HepG2 (cell line): Measurements from ENCODE around the gene ADAMTSL4. TPM values are rescaled to one million over a fixed set of nuclear protein-coding genes. Genes with fewer than 3 reads are reported as not detected.

Experiments
- ELF3 ChIP-seq: IDR thresholded peaks from 2 replicates; pipeline ENCODE4 v1.6.1; 2016; ENCODE audit warnings: missing genetic modification reagents, missing compliant biosample characterization
- FOXC1 ChIP-seq: sonication (generic); formaldehyde crosslinking; IDR thresholded peaks from 2 replicates; pipeline ENCODE4 v1.8.0; 2022; ENCODE audit warnings: mild to moderate bottlenecking, missing genetic modification reagents, borderline replicate concordance
- HES4 ChIP-seq: sonication (generic); formaldehyde crosslinking; IDR thresholded peaks from 2 replicates; pipeline ENCODE4 v1.9.0; 2021; ENCODE audit warnings: mild to moderate bottlenecking, missing genetic modification reagents, borderline replicate concordance
- HNF4A ChIP-seq: sonication (generic); formaldehyde crosslinking; IDR thresholded peaks from 2 replicates; pipeline ENCODE4 v1.4.0; 2020; ENCODE audit warnings: missing genetic modification reagents
- KDM6A ChIP-seq: IDR thresholded peaks from 2 replicates; pipeline ENCODE4 v1.6.1; 2016; ENCODE audit warnings: low read depth
- KLF9 ChIP-seq: IDR thresholded peaks from 2 replicates; pipeline ENCODE4 v1.6.1; 2016; ENCODE audit warnings: low read depth
- MAF1 ChIP-seq: sonication (generic); formaldehyde crosslinking; IDR thresholded peaks from 2 replicates; pipeline ENCODE4 v1.5.0; 2020; ENCODE audit warnings: missing genetic modification reagents, borderline replicate concordance
- NPAS2 ChIP-seq: sonication (generic); formaldehyde crosslinking; IDR thresholded peaks from 2 replicates; pipeline ENCODE4 v1.8.0; 2022; ENCODE audit warnings: mild to moderate bottlenecking, missing genetic modification reagents, borderline replicate concordance
- PHF8 ChIP-seq: sonication (generic); formaldehyde crosslinking; IDR thresholded peaks from 2 replicates; pipeline ENCODE4 v1.5.0; 2020; ENCODE audit warnings: missing genetic modification reagents
- SP2 ChIP-seq: sonication (generic); formaldehyde crosslinking; IDR thresholded peaks from 2 replicates; pipeline ENCODE4 v1.5.1; 2020; ENCODE audit warnings: mild to moderate bottlenecking, missing genetic modification reagents
- TAF1 ChIP-seq: sonication (generic); formaldehyde crosslinking; IDR thresholded peaks from 2 replicates; pipeline ENCODE4 v1.4.0; 2020; ENCODE audit warnings: missing genetic modification reagents
- TGIF2 ChIP-seq: IDR thresholded peaks from 2 replicates; pipeline ENCODE4 v1.6.1; 2016; ENCODE audit warnings: control low read depth, missing compliant biosample characterization
- ZFY ChIP-seq: sonication (generic); formaldehyde crosslinking; IDR thresholded peaks from 2 replicates; pipeline ENCODE4 v1.4.0; 2020; ENCODE audit warnings: missing genetic modification reagents
- ZMYM4 ChIP-seq: sonication (generic); formaldehyde crosslinking; IDR thresholded peaks from 2 replicates; pipeline ENCODE4 v1.8.1; 2023; ENCODE audit warnings: mild to moderate bottlenecking, missing genetic modification reagents
- polyA plus RNA-seq, 8 experiments: library from polyadenylated mRNA; depleted of rRNA in 3 of 8; stranded (reverse) in 7 of 8; unstranded in 1 of 8; fragments of >200 nt; fragmentation: Illumina TruSeq in 4 of 8; extraction: Trizol in 4 of 8; gene quantifications; 2 replicates each; pipeline versions ENCODE4 v1.2.1 to v1.2.3, GENCODE V29; 2011 to 2016; ENCODE audit warnings: low read depth in 4 of 8, missing spikeins in 1 of 8, mixed read lengths in 1 of 8; ENCODE audit not compliant: insufficient read depth in 1 of 8
- total RNA-seq, 5 experiments: library from RNA; depleted of rRNA; stranded (reverse); fragments of >200 nt; fragmentation: Illumina TruSeq; extraction: Trizol; gene quantifications; 2 replicates each; pipeline ENCODE4 v1.2.3, GENCODE V29; 2016; ENCODE audit warnings: low read depth in 1 of 5
- TF ChIP-seq, protein P1 (sequence below): sonication (generic); formaldehyde crosslinking; IDR thresholded peaks from 2 replicates; pipeline ENCODE4 v1.9.0; 2021; ENCODE audit warnings: missing genetic modification reagents, mild to moderate bottlenecking, borderline replicate concordance
- TF ChIP-seq, protein P2 (sequence below): sonication (generic); formaldehyde crosslinking; conservative IDR thresholded peaks from 2 replicates; pipeline ENCODE4 v1.8.1; 2023; ENCODE audit warnings: missing genetic modification reagents
- TF ChIP-seq, protein P3 (sequence below): sonication (generic); formaldehyde crosslinking; IDR thresholded peaks from 2 replicates; pipeline ENCODE4 v1.4.0; 2020; ENCODE audit warnings: missing genetic modification reagents
- TF ChIP-seq, protein P4 (sequence below): sonication (generic); formaldehyde crosslinking; IDR thresholded peaks from 2 replicates; pipeline ENCODE4 v1.9.0; 2021; ENCODE audit warnings: missing genetic modification reagents, borderline replicate concordance
- TF ChIP-seq, protein P5 (sequence below): sonication (generic); formaldehyde crosslinking; IDR thresholded peaks from 2 replicates; pipeline ENCODE4 v1.4.0; 2020; ENCODE audit warnings: missing genetic modification reagents
- TF ChIP-seq, protein P6 (sequence below): conservative IDR thresholded peaks from 2 replicates; pipeline ENCODE4 v1.6.1; 2018; ENCODE audit warnings: missing genetic modification reagents

ADAMTSL4 gene
- total and polyA plus RNA-seq, 2 of the 13 experiments (the other 11 are each of a cell fraction or from before 2014, with no cell fraction given): 3.9 to 16.4 TPM

DNA sequence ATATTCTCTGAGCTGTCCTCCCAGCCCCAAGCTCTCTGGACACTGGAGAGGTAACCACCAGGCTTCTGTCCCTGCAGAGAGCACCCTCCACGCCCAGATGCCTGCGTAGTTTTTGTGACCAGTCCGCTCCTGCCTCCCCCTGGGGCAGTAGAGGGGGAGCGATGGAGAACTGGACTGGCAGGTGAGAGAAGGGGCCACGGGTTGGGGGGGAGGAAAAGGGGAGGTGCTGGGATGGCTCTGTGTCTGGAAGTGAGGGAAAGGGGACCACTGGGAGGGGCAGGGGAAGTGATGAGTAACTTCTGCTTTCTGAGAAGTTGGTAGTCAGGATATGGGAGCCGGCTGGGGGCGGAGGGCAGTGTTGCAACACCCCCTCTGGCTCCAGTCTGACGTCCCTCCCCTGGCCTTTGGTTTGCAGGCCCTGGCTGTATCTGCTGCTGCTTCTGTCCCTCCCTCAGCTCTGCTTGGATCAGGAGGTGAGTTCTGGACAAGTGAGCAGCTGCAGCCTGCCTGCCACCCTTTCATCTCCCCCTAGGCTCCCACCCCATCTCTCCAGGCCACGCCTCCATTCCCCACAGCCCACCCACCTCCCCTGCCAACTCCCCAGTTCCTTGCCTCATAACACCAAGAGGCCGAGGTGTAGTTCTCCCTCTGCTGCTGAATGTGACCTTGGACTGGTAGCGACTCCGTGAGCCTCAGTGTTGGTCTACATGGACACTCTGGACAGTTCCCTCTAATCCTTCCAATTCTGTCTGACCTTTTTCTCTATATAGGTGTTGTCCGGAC is 3.1 kb downstream of the ADAMTSL4 start (continued):
- TF ChIP-seq, protein P1, sequence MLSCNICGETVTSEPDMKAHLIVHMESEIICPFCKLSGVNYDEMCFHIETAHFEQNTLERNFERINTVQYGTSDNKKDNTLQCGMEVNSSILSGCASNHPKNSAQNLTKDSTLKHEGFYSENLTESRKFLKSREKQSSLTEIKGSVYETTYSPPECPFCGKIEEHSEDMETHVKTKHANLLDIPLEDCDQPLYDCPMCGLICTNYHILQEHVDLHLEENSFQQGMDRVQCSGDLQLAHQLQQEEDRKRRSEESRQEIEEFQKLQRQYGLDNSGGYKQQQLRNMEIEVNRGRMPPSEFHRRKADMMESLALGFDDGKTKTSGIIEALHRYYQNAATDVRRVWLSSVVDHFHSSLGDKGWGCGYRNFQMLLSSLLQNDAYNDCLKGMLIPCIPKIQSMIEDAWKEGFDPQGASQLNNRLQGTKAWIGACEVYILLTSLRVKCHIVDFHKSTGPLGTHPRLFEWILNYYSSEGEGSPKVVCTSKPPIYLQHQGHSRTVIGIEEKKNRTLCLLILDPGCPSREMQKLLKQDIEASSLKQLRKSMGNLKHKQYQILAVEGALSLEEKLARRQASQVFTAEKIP: no peak
- TF ChIP-seq, protein P2, sequence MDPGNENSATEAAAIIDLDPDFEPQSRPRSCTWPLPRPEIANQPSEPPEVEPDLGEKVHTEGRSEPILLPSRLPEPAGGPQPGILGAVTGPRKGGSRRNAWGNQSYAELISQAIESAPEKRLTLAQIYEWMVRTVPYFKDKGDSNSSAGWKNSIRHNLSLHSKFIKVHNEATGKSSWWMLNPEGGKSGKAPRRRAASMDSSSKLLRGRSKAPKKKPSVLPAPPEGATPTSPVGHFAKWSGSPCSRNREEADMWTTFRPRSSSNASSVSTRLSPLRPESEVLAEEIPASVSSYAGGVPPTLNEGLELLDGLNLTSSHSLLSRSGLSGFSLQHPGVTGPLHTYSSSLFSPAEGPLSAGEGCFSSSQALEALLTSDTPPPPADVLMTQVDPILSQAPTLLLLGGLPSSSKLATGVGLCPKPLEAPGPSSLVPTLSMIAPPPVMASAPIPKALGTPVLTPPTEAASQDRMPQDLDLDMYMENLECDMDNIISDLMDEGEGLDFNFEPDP (CRISPR knock-in tag): no peak
- TF ChIP-seq ELF3 (CRISPR knock-in tag) (peak; percentile 52; the same call in 1 of the 2 replicates), HES4 (CRISPR knock-in tag) (no peak), TAF1 (CRISPR knock-in tag) (0 out of 2 replicates have a peak, but pooled peaks have one; percentile 39), KDM6A (no peak), NPAS2 (CRISPR knock-in tag) (no peak), PHF8 (CRISPR knock-in tag) (no peak), MAF1 (CRISPR knock-in tag) (no peak), SP2 (CRISPR knock-in tag) (no peak; the same call in 1 of the 2 replicates), ZFY (CRISPR knock-in tag) (peak; percentile 67), TGIF2 (CRISPR knock-in tag) (no peak), HNF4A (CRISPR knock-in tag) (peak; percentile 65), ZMYM4 (CRISPR knock-in tag) (peak; percentile 50; the same call in 1 of the 2 replicates), KLF9 (CRISPR knock-in tag) (no peak), FOXC1 (no peak; the same call in 1 of the 2 replicates)
- TF ChIP-seq, protein P3, sequence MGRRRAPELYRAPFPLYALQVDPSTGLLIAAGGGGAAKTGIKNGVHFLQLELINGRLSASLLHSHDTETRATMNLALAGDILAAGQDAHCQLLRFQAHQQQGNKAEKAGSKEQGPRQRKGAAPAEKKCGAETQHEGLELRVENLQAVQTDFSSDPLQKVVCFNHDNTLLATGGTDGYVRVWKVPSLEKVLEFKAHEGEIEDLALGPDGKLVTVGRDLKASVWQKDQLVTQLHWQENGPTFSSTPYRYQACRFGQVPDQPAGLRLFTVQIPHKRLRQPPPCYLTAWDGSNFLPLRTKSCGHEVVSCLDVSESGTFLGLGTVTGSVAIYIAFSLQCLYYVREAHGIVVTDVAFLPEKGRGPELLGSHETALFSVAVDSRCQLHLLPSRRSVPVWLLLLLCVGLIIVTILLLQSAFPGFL (CRISPR knock-in tag): no peak
- TF ChIP-seq, protein P4, sequence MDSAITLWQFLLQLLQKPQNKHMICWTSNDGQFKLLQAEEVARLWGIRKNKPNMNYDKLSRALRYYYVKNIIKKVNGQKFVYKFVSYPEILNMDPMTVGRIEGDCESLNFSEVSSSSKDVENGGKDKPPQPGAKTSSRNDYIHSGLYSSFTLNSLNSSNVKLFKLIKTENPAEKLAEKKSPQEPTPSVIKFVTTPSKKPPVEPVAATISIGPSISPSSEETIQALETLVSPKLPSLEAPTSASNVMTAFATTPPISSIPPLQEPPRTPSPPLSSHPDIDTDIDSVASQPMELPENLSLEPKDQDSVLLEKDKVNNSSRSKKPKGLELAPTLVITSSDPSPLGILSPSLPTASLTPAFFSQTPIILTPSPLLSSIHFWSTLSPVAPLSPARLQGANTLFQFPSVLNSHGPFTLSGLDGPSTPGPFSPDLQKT (CRISPR knock-in tag): no peak
- TF ChIP-seq, protein P5, sequence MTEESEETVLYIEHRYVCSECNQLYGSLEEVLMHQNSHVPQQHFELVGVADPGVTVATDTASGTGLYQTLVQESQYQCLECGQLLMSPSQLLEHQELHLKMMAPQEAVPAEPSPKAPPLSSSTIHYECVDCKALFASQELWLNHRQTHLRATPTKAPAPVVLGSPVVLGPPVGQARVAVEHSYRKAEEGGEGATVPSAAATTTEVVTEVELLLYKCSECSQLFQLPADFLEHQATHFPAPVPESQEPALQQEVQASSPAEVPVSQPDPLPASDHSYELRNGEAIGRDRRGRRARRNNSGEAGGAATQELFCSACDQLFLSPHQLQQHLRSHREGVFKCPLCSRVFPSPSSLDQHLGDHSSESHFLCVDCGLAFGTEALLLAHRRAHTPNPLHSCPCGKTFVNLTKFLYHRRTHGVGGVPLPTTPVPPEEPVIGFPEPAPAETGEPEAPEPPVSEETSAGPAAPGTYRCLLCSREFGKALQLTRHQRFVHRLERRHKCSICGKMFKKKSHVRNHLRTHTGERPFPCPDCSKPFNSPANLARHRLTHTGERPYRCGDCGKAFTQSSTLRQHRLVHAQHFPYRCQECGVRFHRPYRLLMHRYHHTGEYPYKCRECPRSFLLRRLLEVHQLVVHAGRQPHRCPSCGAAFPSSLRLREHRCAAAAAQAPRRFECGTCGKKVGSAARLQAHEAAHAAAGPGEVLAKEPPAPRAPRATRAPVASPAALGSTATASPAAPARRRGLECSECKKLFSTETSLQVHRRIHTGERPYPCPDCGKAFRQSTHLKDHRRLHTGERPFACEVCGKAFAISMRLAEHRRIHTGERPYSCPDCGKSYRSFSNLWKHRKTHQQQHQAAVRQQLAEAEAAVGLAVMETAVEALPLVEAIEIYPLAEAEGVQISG: peak; percentile 45; the same call in 1 of the 2 replicates
- TF ChIP-seq, protein P6, sequence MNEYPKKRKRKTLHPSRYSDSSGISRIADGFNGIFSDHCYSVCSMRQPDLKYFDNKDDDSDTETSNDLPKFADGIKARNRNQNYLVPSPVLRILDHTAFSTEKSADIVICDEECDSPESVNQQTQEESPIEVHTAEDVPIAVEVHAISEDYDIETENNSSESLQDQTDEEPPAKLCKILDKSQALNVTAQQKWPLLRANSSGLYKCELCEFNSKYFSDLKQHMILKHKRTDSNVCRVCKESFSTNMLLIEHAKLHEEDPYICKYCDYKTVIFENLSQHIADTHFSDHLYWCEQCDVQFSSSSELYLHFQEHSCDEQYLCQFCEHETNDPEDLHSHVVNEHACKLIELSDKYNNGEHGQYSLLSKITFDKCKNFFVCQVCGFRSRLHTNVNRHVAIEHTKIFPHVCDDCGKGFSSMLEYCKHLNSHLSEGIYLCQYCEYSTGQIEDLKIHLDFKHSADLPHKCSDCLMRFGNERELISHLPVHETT: no peak
